ENCODE results near the gene BPIFB1.

- TF ChIP-seq POLR2A (IDR thresholded peaks at IDR 0.05) (no peak), CTCF (IDR thresholded peaks at IDR 0.05) (no peak), EP300 (IDR thresholded peaks at IDR 0.05) (no peak)
These were observed 65.3 kb downstream of the BPIFB1 start for GRCh38 chr20:33348136-33348937.

Measured in suprapubic skin (tissue), 3 donors.